ENCODE measurements around the gene EN2.

- TF ChIP-seq CTCF (IDR thresholded peaks at IDR 0.05): no peak
- no peak for TF ChIP-seq POLR2AphosphoS5 (IDR thresholded peaks at IDR 0.05)
Measured at GRCh38 chr7:155470186-155470487, 12.2 kb downstream of the EN2 start.

Measured in prostate gland (tissue), 2 donors.